ENCODE data around the gene CWC27.

CWC27 gene

GRCh38 chr5:64807520-64807919 is 38.8 kb downstream of the CWC27 start:
- no peak overlapping the region for H3K4me3 ChIP-seq (ENCODE audit: low read depth in 1 of 2, low read length in 2 of 2)
- DNase-seq, result no peak
- no peak overlapping the region for H3K4me2 ChIP-seq (ENCODE audit: insufficient read depth, low read length)
- no peak overlapping the region for H3K27ac ChIP-seq (ENCODE audit: low read length)
- H3K79me2 ChIP-seq (ENCODE audit: insufficient read depth, low read length), result no peaks in the 10 kb centered on the region
- no peak overlapping the region for H3K9ac ChIP-seq (ENCODE audit: low read depth, low read length)
- no peaks in the 10 kb centered on the region for H4K20me1 ChIP-seq (ENCODE audit: insufficient read depth, low read length)
- no peaks in the 10 kb centered on the region for H3K27me3 ChIP-seq (ENCODE audit: insufficient read depth, low read length, poor library complexity)
- ATAC-seq (ENCODE audit: insufficient read depth, low read depth), result no peak
- H2AFZ ChIP-seq (ENCODE audit: low read depth, low read length), result no peak overlapping the region
- H3K4me1 ChIP-seq (ENCODE audit: insufficient read depth, low read length), result no peaks in the 10 kb centered on the region
- peaks cover 35% of the 10 kb centered on the region; the same call in 1 of the 2 replicates for H3K36me3 ChIP-seq (ENCODE audit: insufficient read depth, low read length)
- no peaks in the 10 kb centered on the region for H3K9me3 ChIP-seq (ENCODE audit: insufficient read depth, low read length, severe bottlenecking)
- no peak for TF ChIP-seq EZH2 (IDR thresholded peaks at IDR 0.05; ENCODE audit: borderline replicate concordance, low read depth, low read length, severe bottlenecking)
- TF ChIP-seq CTCF (IDR thresholded peaks at IDR 0.05; ENCODE audit: borderline replicate concordance, extremely low read depth, low read length, poor library complexity, severe bottlenecking), result no peak

- peak; percentile 9 for DNase-seq
- H3K9ac ChIP-seq (ENCODE audit: low read depth, low read length), result no peak overlapping the region
- peaks cover 22% of the 10 kb centered on the region; the same call in 1 of the 2 replicates for H3K36me3 ChIP-seq (ENCODE audit: insufficient read depth, low read length)
- H4K20me1 ChIP-seq (ENCODE audit: insufficient read depth, low read length), result no peaks in the 10 kb centered on the region
- ATAC-seq (ENCODE audit: insufficient read depth, low read depth), result peak; percentile 69; the same call in 2 of the 3 replicates
- no peak overlapping the region for H2AFZ ChIP-seq (ENCODE audit: low read depth, low read length)
- no peak overlapping the region for H3K27ac ChIP-seq (ENCODE audit: low read length)
- no peak overlapping the region for H3K4me3 ChIP-seq (ENCODE audit: low read depth in 1 of 2, low read length in 2 of 2)
- no peak overlapping the region for H3K4me2 ChIP-seq (ENCODE audit: insufficient read depth, low read length)
- no peaks in the 10 kb centered on the region for H3K79me2 ChIP-seq (ENCODE audit: insufficient read depth, low read length)
- H3K27me3 ChIP-seq (ENCODE audit: insufficient read depth, low read length, poor library complexity), result no peaks in the 10 kb centered on the region
- H3K4me1 ChIP-seq (ENCODE audit: insufficient read depth, low read length), result no peaks in the 10 kb centered on the region
- no peaks in the 10 kb centered on the region for H3K9me3 ChIP-seq (ENCODE audit: insufficient read depth, low read length, severe bottlenecking)
- no peak for TF ChIP-seq EZH2 (IDR thresholded peaks at IDR 0.05; ENCODE audit: borderline replicate concordance, low read depth, low read length, severe bottlenecking)
- peak; percentile 75 for TF ChIP-seq CTCF (IDR thresholded peaks at IDR 0.05; ENCODE audit: borderline replicate concordance, extremely low read depth, low read length, poor library complexity, severe bottlenecking)
Observed at GRCh38 chr5:64811050-64811640, 42.4 kb downstream of the CWC27 start.

- Histone ChIP-seq H3K79me2 (ENCODE audit: insufficient read depth, low read length) (no peaks in the 10 kb centered on the region), H3K27ac (ENCODE audit: low read length) (no peak overlapping the region), H2AFZ (ENCODE audit: low read depth, low read length) (no peak overlapping the region), H3K27me3 (ENCODE audit: insufficient read depth, low read length, poor library complexity) (no peaks in the 10 kb centered on the region), H3K4me1 (ENCODE audit: insufficient read depth, low read length) (no peaks in the 10 kb centered on the region), H3K9me3 (ENCODE audit: insufficient read depth, low read length, severe bottlenecking) (no peaks in the 10 kb centered on the region), H3K4me3 (ENCODE audit: low read depth in 1 of 2, low read length in 2 of 2) (no peak overlapping the region), H3K9ac (ENCODE audit: low read depth, low read length) (no peak overlapping the region), H3K36me3 (ENCODE audit: insufficient read depth, low read length) (peaks cover 9% of the 10 kb centered on the region; the same call in 1 of the 2 replicates), H3K4me2 (ENCODE audit: insufficient read depth, low read length) (no peak overlapping the region), H4K20me1 (ENCODE audit: insufficient read depth, low read length) (no peaks in the 10 kb centered on the region)
- ATAC-seq (ENCODE audit: insufficient read depth, low read depth), result no peak
- TF ChIP-seq CTCF (IDR thresholded peaks at IDR 0.05; ENCODE audit: borderline replicate concordance, extremely low read depth, low read length, poor library complexity, severe bottlenecking), result no peak
- DNase-seq, result no peak
Observed at GRCh38 chr5:64814073-64814472, 45.3 kb downstream of the CWC27 start.

Data from DND-41 (cell line).